HepG2 (cell line): ENCODE results near the gene NPTXR. TPM values are rescaled to one million over a fixed set of nuclear protein-coding genes. Genes with fewer than 3 reads are reported as not detected.

ENCODE experiments used
- ATAC-seq: fragments of 200-7000 bp; cut with Tn5 transposase; 3 replicates; pipeline ENCODE4 v1.9.1; 2020; ENCODE audit warnings: mild to moderate bottlenecking, moderate library complexity
- BruUV-seq: library from RNA; stranded (reverse); fragments of 400-500 nt; replicated peaks from 2 replicates; lab custom pipeline; 2021; lab: Mats Ljungman, UMichigan
- CTCF ChIA-PET: fragments of 300-600 bp; formaldehyde crosslinking; extraction: SDS; loops from one replicate; lab custom pipeline; 2021; ENCODE audit warnings: low total read pairs, inconsistent platforms, low intra/inter-chr PET ratio; lab: Yijun Ruan, JAX
- POLR2A ChIA-PET: fragments of 350-600 bp; sonication (Branson Sonifier 250); formaldehyde crosslinking; loops from one replicate; lab custom pipeline; 2020; ENCODE audit warnings: antibody characterized with exemption, inconsistent platforms; lab: Yijun Ruan, JAX
- DNase-seq: peaks from one replicate; pipeline ENCODE4 v3.0.0-alpha.2; 2015; ENCODE audit warnings: low spot score
- FAIRE-seq: peaks from 3 replicates; lab custom pipeline; 2011; peaks lifted over from hg19 to GRCh38; lab: Jason Lieb, UNC
- H2AFZ ChIP-seq: one replicate; pipeline ENCODE4 v1.6.1; 2011; ENCODE audit warnings: low read length, inconsistent platforms
- H3K27ac ChIP-seq: fragments of 300-600 bp; 3 replicates; pipeline ENCODE4 v1.8.0; 2011; ENCODE audit warnings: mixed run types, mild to moderate bottlenecking, mixed read lengths, low read length, inconsistent platforms; ENCODE audit not compliant: insufficient read depth; ENCODE audit errors: extremely low read length
- H3K27me3 ChIP-seq, 2 experiments: fragments of 200-600 bp in 1 of 2; 2 replicates in 1 of 2; 3 replicates in 1 of 2; pipeline versions ENCODE4 v1.6.0 to v1.8.0; 2011; ENCODE audit warnings: low read length in 2 of 2, mild to moderate bottlenecking in 2 of 2, moderate library complexity in 2 of 2, inconsistent platforms in 1 of 2; ENCODE audit not compliant: insufficient read depth in 2 of 2, control insufficient read depth in 1 of 2
- H3K36me3 ChIP-seq, 2 experiments: fragments of 200-600 bp in 1 of 2; replicated peaks in 1 of 2; 2 replicates in 1 of 2; 3 replicates in 1 of 2; pipeline versions ENCODE4 v1.5.1 to v1.8.0; 2011; ENCODE audit warnings: low read length in 2 of 2, inconsistent platforms in 1 of 2; ENCODE audit not compliant: insufficient read depth in 2 of 2, control insufficient read depth in 1 of 2
- H3K4me1 ChIP-seq: 2 replicates; pipeline ENCODE4 v1.5.1; 2012; ENCODE audit warnings: low read length, inconsistent platforms; ENCODE audit not compliant: insufficient read depth
- H3K4me2 ChIP-seq: 2 replicates; pipeline ENCODE4 v1.6.0; 2011; ENCODE audit warnings: low read depth, low read length, inconsistent platforms
- H3K4me3 ChIP-seq, 3 experiments: fragments of 200-600 bp in 1 of 3; sonication (generic), shearing (Covaris generic) in 1 of 3; replicated peaks in 1 of 3; 2 replicates each; pipeline ENCODE4 v1.5.1; 2011 to 2016; ENCODE audit warnings: low read length in 3 of 3, inconsistent platforms in 2 of 3, low read depth in 2 of 3, mild to moderate bottlenecking in 2 of 3, control low read depth in 1 of 3, mixed read lengths in 1 of 3; ENCODE audit not compliant: insufficient read depth in 1 of 3
- H3K79me2 ChIP-seq: one replicate; pipeline ENCODE4 v1.6.1; 2011; ENCODE audit warnings: low read length, inconsistent platforms; ENCODE audit not compliant: insufficient read depth
- H3K9ac ChIP-seq: 2 replicates; pipeline ENCODE4 v1.6.0; 2011; ENCODE audit warnings: mild to moderate bottlenecking, low read depth, low read length, inconsistent platforms; ENCODE audit not compliant: insufficient read depth
- H3K9me3 ChIP-seq: 2 replicates; pipeline ENCODE4 v1.5.1; 2012; ENCODE audit warnings: mild to moderate bottlenecking, low read length
- H4K20me1 ChIP-seq: 2 replicates; pipeline ENCODE4 v1.6.0; 2011; ENCODE audit warnings: inconsistent platforms, mild to moderate bottlenecking, low read length, moderate library complexity; ENCODE audit not compliant: insufficient read depth
- CC2D1A ChIP-seq: sonication (generic); formaldehyde crosslinking; IDR thresholded peaks from 2 replicates; pipeline ENCODE4 v1.8.1; 2023; ENCODE audit warnings: mild to moderate bottlenecking, missing genetic modification reagents
- JDP2 ChIP-seq: sonication (generic); formaldehyde crosslinking; IDR thresholded peaks from 2 replicates; pipeline ENCODE4 v1.8.1; 2022; ENCODE audit warnings: missing genetic modification reagents, borderline replicate concordance
- JUND ChIP-seq: sonication (generic); formaldehyde crosslinking; IDR thresholded peaks from 2 replicates; pipeline ENCODE4 v1.8.0; 2022; ENCODE audit warnings: mild to moderate bottlenecking, missing genetic modification reagents
- KLF11 ChIP-seq: IDR thresholded peaks from 2 replicates; pipeline ENCODE4 v1.6.1; 2016; ENCODE audit warnings: missing compliant biosample characterization
- MED8 ChIP-seq: sonication (generic); formaldehyde crosslinking; IDR thresholded peaks from 2 replicates; pipeline ENCODE4 v1.8.1; 2023; ENCODE audit warnings: mild to moderate bottlenecking, missing genetic modification reagents; ENCODE audit not compliant: insufficient replicate concordance
- MNT ChIP-seq: fragments of 450-650 bp; IDR thresholded peaks from 2 replicates; pipeline ENCODE4 v1.6.1; 2016
- NR3C1 ChIP-seq: sonication (generic); formaldehyde crosslinking; IDR thresholded peaks from 2 replicates; pipeline ENCODE4 v1.4.0; 2020; ENCODE audit warnings: missing genetic modification reagents
- SP4 ChIP-seq: sonication (generic); formaldehyde crosslinking; IDR thresholded peaks from 2 replicates; pipeline ENCODE4 v1.8.1; 2023; ENCODE audit warnings: mild to moderate bottlenecking, missing genetic modification reagents
- TEAD3 ChIP-seq: optimal IDR thresholded peaks from 2 replicates; pipeline ENCODE3; 2016; ENCODE audit warnings: borderline replicate concordance
- ZNF512B ChIP-seq: sonication (generic); formaldehyde crosslinking; IDR thresholded peaks from 2 replicates; pipeline ENCODE4 v1.5.1; 2020; ENCODE audit warnings: missing genetic modification reagents, mild to moderate bottlenecking, borderline replicate concordance
- ZNF552 ChIP-seq: sonication (generic); formaldehyde crosslinking; IDR thresholded peaks from 2 replicates; pipeline ENCODE4 v1.9.0; 2022; ENCODE audit warnings: missing genetic modification reagents, mild to moderate bottlenecking, borderline replicate concordance
- ZNF570 ChIP-seq: sonication (generic); formaldehyde crosslinking; IDR thresholded peaks from 2 replicates; pipeline ENCODE4 v1.4.0; 2020; ENCODE audit warnings: mild to moderate bottlenecking, missing genetic modification reagents, borderline replicate concordance
- ZNF644 ChIP-seq: IDR thresholded peaks from 2 replicates; pipeline ENCODE4 v1.6.1; 2016; ENCODE audit warnings: low read depth
- ZNF777 ChIP-seq: sonication (generic); formaldehyde crosslinking; IDR thresholded peaks from 2 replicates; pipeline ENCODE4 v1.4.0; 2020; ENCODE audit warnings: missing genetic modification reagents
- WGBS: methylation state at CpG from one replicate; pipeline ENCODE4 v1.1.6; 2017; ENCODE audit warnings: low lambda C conversion rate; 5-methylcytosine and 5-hydroxymethylcytosine counted together
- in situ Hi-C: cut with HindIII; loops from 2 replicates; pipeline ENCODE4 v1.10.0; 2017; ENCODE audit warnings: low pct_unique_long_range_greater_than_20kb; ENCODE audit not compliant: extremely low pct_ligation_motif_present
- intact Hi-C: fragments of 100-400 bp; cut with micrococcal nuclease; formaldehyde crosslinking; loops from one replicate; pipeline ENCODE4 v1.10.0; 2022; ENCODE audit not compliant: unreplicated experiment
- polyA plus RNA-seq, 8 experiments: library from polyadenylated mRNA; depleted of rRNA in 3 of 8; stranded (reverse) in 7 of 8; unstranded in 1 of 8; fragments of >200 nt; fragmentation: Illumina TruSeq in 4 of 8; extraction: Trizol in 4 of 8; gene quantifications; 2 replicates each; pipeline versions ENCODE4 v1.2.1 to v1.2.3, GENCODE V29; 2011 to 2016; ENCODE audit warnings: low read depth in 4 of 8, missing spikeins in 1 of 8, mixed read lengths in 1 of 8; ENCODE audit not compliant: insufficient read depth in 1 of 8
- total RNA-seq, 5 experiments: library from RNA; depleted of rRNA; stranded (reverse); fragments of >200 nt; fragmentation: Illumina TruSeq; extraction: Trizol; gene quantifications; 2 replicates each; pipeline ENCODE4 v1.2.3, GENCODE V29; 2016; ENCODE audit warnings: low read depth in 1 of 5
- TF ChIP-seq, protein P1 (sequence below): sonication (generic); formaldehyde crosslinking; IDR thresholded peaks from 2 replicates; pipeline ENCODE4 v1.4.0; 2020; ENCODE audit warnings: missing genetic modification reagents

The NPTXR gene
- total and polyA plus RNA-seq, 2 of the 13 experiments (the other 11 are each of a cell fraction or from before 2014, with no cell fraction given) = 2.6 to 4.8 TPM

GRCh38 chr22:38846412-38846811, 2.6 kb upstream of the NPTXR start (continued):
- TF ChIP-seq ZNF570 (CRISPR knock-in tag) = no peak
- TF ChIP-seq ZNF644 (CRISPR knock-in tag) = no peak
- TF ChIP-seq, all 625 proteins: peak for 0

- TF ChIP-seq, protein P1, sequence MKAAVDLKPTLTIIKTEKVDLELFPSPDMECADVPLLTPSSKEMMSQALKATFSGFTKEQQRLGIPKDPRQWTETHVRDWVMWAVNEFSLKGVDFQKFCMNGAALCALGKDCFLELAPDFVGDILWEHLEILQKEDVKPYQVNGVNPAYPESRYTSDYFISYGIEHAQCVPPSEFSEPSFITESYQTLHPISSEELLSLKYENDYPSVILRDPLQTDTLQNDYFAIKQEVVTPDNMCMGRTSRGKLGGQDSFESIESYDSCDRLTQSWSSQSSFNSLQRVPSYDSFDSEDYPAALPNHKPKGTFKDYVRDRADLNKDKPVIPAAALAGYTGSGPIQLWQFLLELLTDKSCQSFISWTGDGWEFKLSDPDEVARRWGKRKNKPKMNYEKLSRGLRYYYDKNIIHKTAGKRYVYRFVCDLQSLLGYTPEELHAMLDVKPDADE (CRISPR knock-in tag) = no peak
- TF ChIP-seq JUND (CRISPR knock-in tag) (no peak), ZNF777 (CRISPR knock-in tag) (0 out of 2 replicates have a peak, but pooled peaks have one; percentile 25), SP4 (CRISPR knock-in tag) (0 out of 2 replicates have a peak, but pooled peaks have one; percentile 32), NR3C1 (CRISPR knock-in tag) (no peak), CC2D1A (no peak), TEAD3 (CRISPR knock-in tag) (peak; percentile 6), MNT (peak; percentile 67), ZNF512B (CRISPR knock-in tag) (no peak), KLF11 (CRISPR knock-in tag) (no peak), ZNF552 (CRISPR knock-in tag) (0 out of 2 replicates have a peak, but pooled peaks have one; percentile 38), JDP2 (CRISPR knock-in tag) (no peak), MED8 (CRISPR knock-in tag) (peak; percentile 4)
- TF ChIP-seq, all 625 proteins: peak for 6
- FAIRE-seq = peak; percentile 18
- WGBS = 9% methylated on average over 15 of the region's 17 CpGs
- no TSS peak for BruUV-seq
- H4K20me1 ChIP-seq = no peaks in the 10 kb centered on the region
- peaks cover 5 to 29% of the 10 kb centered on the region in 2 experiments; a peak in 4 of 5 replicates for H3K27me3 ChIP-seq
- peaks cover 67% of the 10 kb centered on the region for H3K4me1 ChIP-seq
- CTCF ChIA-PET = no interaction called here
- H3K27ac ChIP-seq = no peak overlapping the region
- H3K4me2 ChIP-seq = peak overlapping the region; percentile 74
- DNase-seq = no peak
- H3K4me3 ChIP-seq = peak overlapping the region in 1 of 3 experiments; percentile 26; a peak in 2 of 6 replicates
- H3K36me3 ChIP-seq = no peaks in the 10 kb centered on the region
- in situ Hi-C loops = no loop called here
- no peak; the same call in 2 of the 3 replicates for ATAC-seq
- no peak overlapping the region for H3K9ac ChIP-seq
- H3K79me2 ChIP-seq = no peaks in the 10 kb centered on the region
- no peaks in the 10 kb centered on the region for H3K9me3 ChIP-seq
- POLR2A ChIA-PET = interaction anchor here (1.3 kb wide), 1 partner anchor 15 kb away, joined by 5 read pairs; no protein-coding TSS in a partner anchor
- intact Hi-C loops = loop anchor here (10.0 kb wide), 1 partner anchor 80 kb away; no protein-coding TSS in a partner anchor
- no peak overlapping the region for H2AFZ ChIP-seq
These were observed 1.3 kb upstream of the NPTXR start for GRCh38 chr22:38845004-38845740.
